ENCODE measurements around the gene TMEM260.

Gene TMEM260

GRCh38 chr14:56633544-56633943 is 53.9 kb downstream of the TMEM260 start:
- TF ChIP-seq CTCF (IDR thresholded peaks at IDR 0.05; ENCODE audit: insufficient read depth, low read depth, low read length, missing control alignments): no peak
- DNase-seq (ENCODE audit: low read depth): no peak
- no peak overlapping the region for H3K4me3 ChIP-seq (ENCODE audit: low read length)

GRCh38 chr14:56635041-56635440 is 55.4 kb downstream of the TMEM260 start:
- TF ChIP-seq CTCF (IDR thresholded peaks at IDR 0.05; ENCODE audit: insufficient read depth, low read depth, low read length, missing control alignments): no peak
- no peak for DNase-seq (ENCODE audit: low read depth)
- no peak overlapping the region for H3K4me3 ChIP-seq (ENCODE audit: low read length)

- no peak for DNase-seq (ENCODE audit: low read depth)
- no peak for TF ChIP-seq CTCF (IDR thresholded peaks at IDR 0.05; ENCODE audit: insufficient read depth, low read depth, low read length, missing control alignments)
- H3K4me3 ChIP-seq (ENCODE audit: low read length): no peak overlapping the region
Observed at GRCh38 chr14:56647493-56647892, 67.9 kb downstream of the TMEM260 start.

- no peak overlapping the region for H3K4me3 ChIP-seq (ENCODE audit: low read length)
- no peak for TF ChIP-seq CTCF (IDR thresholded peaks at IDR 0.05; ENCODE audit: insufficient read depth, low read depth, low read length, missing control alignments)
- DNase-seq (ENCODE audit: low read depth): no peak
Observed at GRCh38 chr14:56648508-56649301, 69.1 kb downstream of the TMEM260 start.

GRCh38 chr14:56649382-56649781 is 69.8 kb downstream of the TMEM260 start:
- no peak overlapping the region for H3K4me3 ChIP-seq (ENCODE audit: low read length)
- no peak for TF ChIP-seq CTCF (IDR thresholded peaks at IDR 0.05; ENCODE audit: insufficient read depth, low read depth, low read length, missing control alignments)
- no peak for DNase-seq (ENCODE audit: low read depth)

GRCh38 chr14:56650048-56650447 is 70.5 kb downstream of the TMEM260 start:
- no peak for TF ChIP-seq CTCF (IDR thresholded peaks at IDR 0.05; ENCODE audit: insufficient read depth, low read depth, low read length, missing control alignments)
- no peak for DNase-seq (ENCODE audit: low read depth)
- no peak overlapping the region for H3K4me3 ChIP-seq (ENCODE audit: low read length)

GRCh38 chr14:56650979-56651378 is 71.4 kb downstream of the TMEM260 start:
- TF ChIP-seq CTCF (IDR thresholded peaks at IDR 0.05; ENCODE audit: insufficient read depth, low read depth, low read length, missing control alignments): no peak

More at GRCh38 chr14:56650979-56651378, 71.4 kb downstream of the TMEM260 start:
- no peak for DNase-seq (ENCODE audit: low read depth)
- no peak overlapping the region for H3K4me3 ChIP-seq (ENCODE audit: low read length)
